ENCODE results near the gene HK1. TPM values are rescaled to one million over a fixed set of nuclear protein-coding genes. Genes with fewer than 3 reads are reported as not detected.

The HK1 gene
- 38.0 to 45.9 TPM (median 44.1 TPM) in 5 replicates for total RNA-seq (2022; extraction: Qiagen RNA extraction; ENCODE audit: low read depth)

DNA sequence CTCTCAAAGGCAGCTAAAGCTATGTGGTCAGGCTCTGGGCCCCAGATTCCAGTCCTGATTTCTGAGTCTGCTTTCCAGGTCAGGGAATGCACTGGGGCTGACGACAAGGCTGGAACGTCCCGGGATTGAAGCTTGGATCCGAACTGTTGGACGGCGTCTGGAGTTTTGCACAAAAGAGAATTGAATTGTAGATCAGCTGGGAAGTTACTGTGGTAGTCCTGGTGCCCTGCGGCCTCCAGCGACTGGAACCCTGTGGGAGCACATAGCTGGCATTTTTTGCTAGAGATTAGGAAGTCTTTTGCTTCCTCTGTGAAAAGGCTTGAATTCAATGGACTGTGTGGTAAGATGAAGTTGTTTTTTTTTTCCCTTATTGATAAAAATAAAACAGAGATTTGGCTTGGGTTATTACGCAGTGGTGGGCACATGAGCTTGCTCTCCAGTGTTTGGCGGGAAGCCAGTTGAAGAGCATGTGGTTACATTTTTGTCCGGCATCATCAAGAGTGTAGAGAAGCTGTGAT lies at the start of gene HK1:
Gene HK1, plus strand, starts transcription at position 51 of the 518 bp plus-strand sequence.

DNA sequence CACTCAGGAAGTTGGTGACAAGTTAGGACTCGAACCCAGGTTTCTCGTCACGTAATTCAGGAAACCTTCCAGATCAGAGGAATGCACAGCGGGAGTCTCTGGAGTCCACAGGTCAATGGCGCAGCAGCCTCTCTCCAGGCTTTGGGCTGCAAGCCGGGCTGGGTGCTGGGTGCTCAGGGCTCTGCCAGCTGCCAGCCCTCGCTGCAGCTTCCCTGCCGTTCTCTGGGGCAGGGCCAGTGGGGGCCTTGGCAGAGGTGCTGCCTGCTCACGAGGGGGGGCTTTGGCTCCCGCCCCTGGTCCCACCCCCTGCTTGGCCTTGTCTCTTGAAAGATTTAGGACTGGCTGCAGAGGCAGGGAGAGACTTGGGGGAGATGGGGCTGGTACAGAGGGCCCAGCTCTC lies 138.4 kb downstream of the HK1 start, which contains the start of gene TACR2:
Gene TACR2, minus strand, starts transcription at position 224 of the 400 bp plus-strand sequence. CDS start 595 bp downstream, outside the sequence.

GRCh38 chr10:69451209-69451783 lies 173.0 kb downstream of the HK1 start, which contains the start of gene TSPAN15:
TSPAN15 (plus strand) TSS chr10:69451465; CDS start chr10:69451595, 130 bp downstream.

Other genes with a start within 250 kb of the HK1 start
- gene SRGN, start 190.4 kb upstream of the HK1 start, total RNA-seq (2022; extraction: Qiagen RNA extraction; ENCODE audit: low read depth), result 92.1 to 132 TPM (median 99.4 TPM) in 5 replicates
- 45.2 to 67.3 TPM (median 52.6 TPM) in 5 replicates for gene VPS26A, start 154.3 kb upstream of the HK1 start, total RNA-seq (2022; extraction: Qiagen RNA extraction; ENCODE audit: low read depth)
- gene SUPV3L1, start 98.3 kb upstream of the HK1 start, total RNA-seq (2022; extraction: Qiagen RNA extraction; ENCODE audit: low read depth), result 31.3 to 38.2 TPM (median 33.9 TPM) in 5 replicates
- gene HKDC1, start 58.2 kb upstream of the HK1 start, total RNA-seq (2022; extraction: Qiagen RNA extraction; ENCODE audit: low read depth), result 10.1 to 16.1 TPM (median 11.6 TPM) in 5 replicates
- 0.07 to 0.18 TPM (median 0.13 TPM) in 4 of 5 replicates, not detected in the other for gene TACR2, start 138.4 kb downstream of the HK1 start, total RNA-seq (2022; extraction: Qiagen RNA extraction; ENCODE audit: low read depth)
- 95.7 to 125 TPM (median 116 TPM) in 5 replicates for gene TSPAN15, start 173.0 kb downstream of the HK1 start, total RNA-seq (2022; extraction: Qiagen RNA extraction; ENCODE audit: low read depth)

Data from A549 treated with GW870086 at 1 μM for 4 hours (cell line).